ENCODE data around the gene RNF128.
"Not testable (repeated sequence)": the region's sequence is repeated elsewhere in the genome, so short reads cannot be mapped to it uniquely, and the experiment has no call there.

The RNF128 gene

DNA sequence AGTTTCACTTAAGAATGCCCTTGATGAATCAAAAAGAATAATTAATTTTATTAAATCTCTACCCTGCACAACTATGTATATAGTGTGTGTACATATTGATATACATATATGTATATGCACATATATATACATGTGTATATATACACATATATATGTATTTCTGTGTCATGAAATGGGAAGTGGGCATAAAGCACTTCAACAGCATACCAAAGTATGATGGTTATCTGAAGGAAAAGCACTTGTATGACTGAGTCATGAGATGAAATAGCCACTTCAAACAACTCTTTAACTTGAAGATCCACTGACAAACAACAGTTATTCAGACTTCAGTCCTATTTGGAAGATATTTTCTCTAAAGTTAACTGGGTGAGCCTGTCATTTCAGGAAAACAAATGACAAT, 16.3 kb downstream of the RNF128 start:
- H3K4me3 ChIP-seq (ENCODE audit: low read length) = no peak overlapping the region

DNA sequence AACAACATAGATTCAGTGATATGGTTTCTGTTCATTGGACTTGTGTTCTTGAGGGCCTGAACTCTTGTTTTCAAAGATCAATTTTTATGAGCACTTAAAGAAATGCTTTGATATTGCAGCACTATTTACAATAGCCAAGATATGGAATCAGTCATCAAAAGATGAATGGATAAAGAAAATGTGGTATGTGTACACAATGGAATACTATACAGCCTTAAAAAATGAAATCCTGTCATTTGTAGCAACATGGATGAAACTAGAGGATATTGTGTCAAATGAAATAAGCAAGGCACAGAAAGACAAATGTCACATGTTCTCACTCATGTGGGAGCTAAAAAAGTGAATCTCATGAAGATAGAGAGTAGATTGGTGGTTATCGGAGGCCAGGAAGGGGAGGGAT, 21.9 kb downstream of the RNF128 start:
- no peaks in the 10 kb centered on the region for H3K36me3 ChIP-seq (ENCODE audit: control insufficient read depth, insufficient read depth, low read length)
- no CpG with 5 or more reads among the region's 1 CpG for WGBS (ENCODE audit: insufficient coverage, insufficient read length)

More for the DNA sequence above, 16.3 kb downstream of the RNF128 start:
- Histone ChIP-seq H3K9me3 (ENCODE audit: control insufficient read depth, insufficient read depth, low read length) (no peaks in the 10 kb centered on the region), H3K4me1 (ENCODE audit: control insufficient read depth, insufficient read depth, low read length) (no peaks in the 10 kb centered on the region), H3K27ac (ENCODE audit: low read length) (no peak overlapping the region), H3K27me3 (ENCODE audit: control insufficient read depth, insufficient read depth, low read length) (no peaks in the 10 kb centered on the region), H3K36me3 (ENCODE audit: control insufficient read depth, insufficient read depth, low read length) (no peaks in the 10 kb centered on the region)
- no peak for DNase-seq (ENCODE audit: low read depth, low spot score)

DNA sequence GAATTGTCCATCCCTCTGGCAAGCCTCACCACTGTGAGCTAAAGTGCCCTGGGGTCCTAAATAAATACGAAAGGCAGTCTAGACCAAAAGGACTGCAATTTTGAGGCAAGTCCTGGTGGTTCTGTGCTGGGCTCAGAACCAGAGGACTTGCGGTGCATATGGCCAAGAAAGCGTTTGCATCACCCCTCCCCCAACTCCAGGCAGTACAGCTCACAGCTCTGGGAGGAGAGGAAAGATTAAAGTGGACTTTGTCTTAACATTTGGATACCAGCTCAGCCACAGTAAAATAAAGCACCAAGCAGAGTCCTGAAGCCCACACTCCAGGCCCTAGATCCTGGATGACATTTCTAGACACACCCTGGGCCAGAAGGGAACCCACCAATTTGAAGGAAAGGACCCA, 24.9 kb downstream of the RNF128 start:
- H3K27ac ChIP-seq (ENCODE audit: low read length) = no peak overlapping the region
- H3K9me3 ChIP-seq (ENCODE audit: control insufficient read depth, insufficient read depth, low read length) = no peaks in the 10 kb centered on the region
- H3K4me3 ChIP-seq (ENCODE audit: low read length) = no peak overlapping the region
- no peaks in the 10 kb centered on the region; the same call in 1 of the 2 replicates for H3K4me1 ChIP-seq (ENCODE audit: control insufficient read depth, insufficient read depth, low read length)
- no peaks in the 10 kb centered on the region for H3K36me3 ChIP-seq (ENCODE audit: control insufficient read depth, insufficient read depth, low read length)
- no peaks in the 10 kb centered on the region for H3K27me3 ChIP-seq (ENCODE audit: control insufficient read depth, insufficient read depth, low read length)
- no CpG with 5 or more reads among the region's 3 CpGs for WGBS (ENCODE audit: insufficient coverage, insufficient read length)
- DNase-seq (ENCODE audit: low read depth, low spot score) = no peak

More for the DNA sequence above, 21.9 kb downstream of the RNF128 start:
- no peaks in the 10 kb centered on the region for H3K27me3 ChIP-seq (ENCODE audit: control insufficient read depth, insufficient read depth, low read length)
- H3K4me1 ChIP-seq (ENCODE audit: control insufficient read depth, insufficient read depth, low read length) = no peaks in the 10 kb centered on the region; the same call in 1 of the 2 replicates
- no peak overlapping the region for H3K4me3 ChIP-seq (ENCODE audit: low read length)
- H3K27ac ChIP-seq (ENCODE audit: low read length) = no peak overlapping the region
- H3K9me3 ChIP-seq (ENCODE audit: control insufficient read depth, insufficient read depth, low read length) = no peaks in the 10 kb centered on the region
- no peak for DNase-seq (ENCODE audit: low read depth, low spot score)

DNA sequence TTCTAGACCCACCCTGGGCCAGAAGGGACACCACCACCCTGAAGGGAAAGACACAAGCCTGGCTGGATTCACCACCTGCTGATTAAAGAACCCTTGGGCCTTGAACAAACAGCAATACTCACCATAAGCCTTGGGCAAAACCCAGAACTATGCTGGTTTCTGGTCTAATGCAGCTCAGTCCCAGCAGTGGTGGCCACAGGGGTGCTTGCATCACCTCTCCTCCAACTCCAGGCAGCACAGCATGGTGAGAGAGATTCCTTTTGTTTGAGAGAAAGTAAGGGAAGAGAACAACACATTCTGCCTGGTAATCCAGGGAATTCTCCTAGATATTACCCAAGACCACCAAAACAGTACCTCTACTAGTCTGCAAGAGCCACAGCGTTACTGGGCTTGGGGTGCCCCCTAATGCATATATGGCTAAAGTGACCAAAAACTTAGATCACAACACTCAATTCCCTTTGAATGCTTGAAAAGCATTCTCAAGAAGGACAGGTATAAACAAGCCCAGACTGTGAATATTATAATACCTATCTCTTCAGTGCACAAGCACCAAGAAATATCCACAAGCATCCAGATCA, 25.7 kb downstream of the RNF128 start:
- DNase-seq (ENCODE audit: low read depth, low spot score) = no peak
- Histone ChIP-seq H3K27ac (ENCODE audit: low read length) (no peak overlapping the region), H3K4me3 (ENCODE audit: low read length) (no peak overlapping the region), H3K9me3 (ENCODE audit: control insufficient read depth, insufficient read depth, low read length) (no peaks in the 10 kb centered on the region), H3K27me3 (ENCODE audit: control insufficient read depth, insufficient read depth, low read length) (no peaks in the 10 kb centered on the region), H3K36me3 (ENCODE audit: control insufficient read depth, insufficient read depth, low read length) (no peaks in the 10 kb centered on the region), H3K4me1 (ENCODE audit: control insufficient read depth, insufficient read depth, low read length) (no peaks in the 10 kb centered on the region; the same call in 1 of the 2 replicates)
- WGBS (ENCODE audit: insufficient coverage, insufficient read length) = no CpG with 5 or more reads among the region's 1 CpG

DNA sequence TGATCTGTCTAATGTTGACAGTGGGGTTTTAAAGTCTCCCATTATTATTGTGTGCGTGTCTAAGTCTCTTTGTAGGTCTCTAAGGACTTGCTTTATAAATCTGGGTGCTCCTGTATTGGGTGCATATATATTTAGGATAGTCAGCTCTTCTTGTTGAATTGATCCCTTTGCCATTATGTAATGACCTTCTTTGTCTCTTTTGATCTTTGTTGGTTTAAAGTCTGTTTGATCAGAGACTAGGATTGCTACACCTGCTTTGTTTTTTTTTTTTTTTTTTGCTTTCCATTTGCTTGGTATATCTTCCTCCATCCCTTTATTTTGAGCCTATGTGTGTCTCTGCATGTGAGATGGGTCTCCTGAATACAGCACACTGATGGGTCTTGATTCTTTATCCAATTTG, 42.8 kb downstream of the RNF128 start:
- H3K4me3 ChIP-seq (ENCODE audit: low read length); H3K9me3 ChIP-seq (ENCODE audit: control insufficient read depth, insufficient read depth, low read length); H3K27me3 ChIP-seq (ENCODE audit: control insufficient read depth, insufficient read depth, low read length); H3K27ac ChIP-seq (ENCODE audit: low read length); H3K4me1 ChIP-seq (ENCODE audit: control insufficient read depth, insufficient read depth, low read length); DNase-seq (ENCODE audit: low read depth, low spot score); H3K36me3 ChIP-seq (ENCODE audit: control insufficient read depth, insufficient read depth, low read length): not testable (repeated sequence)
- whole genome bisulfite sequencing (ENCODE audit: insufficient coverage, insufficient read length) = no CpG with 5 or more reads among the region's 1 CpG

DNA sequence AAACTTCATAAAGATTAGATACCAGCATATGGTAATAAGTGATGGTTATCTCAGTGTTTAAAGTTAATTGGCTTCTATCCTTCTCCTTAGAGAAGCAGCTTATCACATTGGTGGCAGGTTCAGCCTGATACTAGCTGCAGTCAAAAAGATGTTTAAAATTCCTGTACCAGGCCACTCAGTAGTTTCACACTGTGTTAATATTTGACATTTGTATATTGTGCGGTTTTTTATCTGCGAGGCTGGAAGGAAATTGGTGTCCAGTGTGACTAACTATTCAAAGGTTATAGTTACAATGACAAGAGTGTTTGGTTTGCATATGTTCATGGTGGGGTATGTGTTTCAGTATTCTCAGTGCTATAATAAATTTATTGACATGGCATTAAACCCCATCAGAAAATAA, 48.5 kb downstream of the RNF128 start:
- no peaks in the 10 kb centered on the region for H3K9me3 ChIP-seq (ENCODE audit: control insufficient read depth, insufficient read depth, low read length)
- no peak overlapping the region for H3K27ac ChIP-seq (ENCODE audit: low read length)
- no peaks in the 10 kb centered on the region for H3K27me3 ChIP-seq (ENCODE audit: control insufficient read depth, insufficient read depth, low read length)
- no CpG with 5 or more reads among the region's 2 CpGs for WGBS (ENCODE audit: insufficient coverage, insufficient read length)
- DNase-seq (ENCODE audit: low read depth, low spot score) = no peak
- no peaks in the 10 kb centered on the region for H3K4me1 ChIP-seq (ENCODE audit: control insufficient read depth, insufficient read depth, low read length)
- no peak overlapping the region for H3K4me3 ChIP-seq (ENCODE audit: low read length)
- H3K36me3 ChIP-seq (ENCODE audit: control insufficient read depth, insufficient read depth, low read length) = no peaks in the 10 kb centered on the region

DNA sequence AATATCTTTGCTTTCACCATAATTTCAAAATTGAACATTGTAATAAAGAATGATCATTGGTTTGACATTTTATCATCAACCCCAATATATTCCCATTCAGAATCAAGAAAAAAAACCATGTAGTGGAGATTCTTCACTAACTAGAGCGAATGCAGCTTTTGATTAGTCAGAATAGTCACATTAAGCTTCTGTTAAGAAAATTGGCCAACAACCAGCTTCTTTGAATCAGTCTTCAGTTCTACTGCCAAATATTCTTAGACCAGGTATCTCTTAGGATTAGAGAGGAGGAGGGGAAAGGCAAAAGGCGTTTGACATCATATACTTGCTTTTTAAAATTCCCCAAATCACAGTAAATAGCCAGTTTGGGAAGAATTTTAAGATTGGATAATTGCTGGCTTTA, 53.8 kb downstream of the RNF128 start:
- no peak overlapping the region for H3K4me3 ChIP-seq (ENCODE audit: low read length)
- no peaks in the 10 kb centered on the region for H3K4me1 ChIP-seq (ENCODE audit: control insufficient read depth, insufficient read depth, low read length)
- no peaks in the 10 kb centered on the region for H3K27me3 ChIP-seq (ENCODE audit: control insufficient read depth, insufficient read depth, low read length)
- H3K36me3 ChIP-seq (ENCODE audit: control insufficient read depth, insufficient read depth, low read length) = no peaks in the 10 kb centered on the region
- DNase-seq (ENCODE audit: low read depth, low spot score) = no peak
- no peak overlapping the region for H3K27ac ChIP-seq (ENCODE audit: low read length)
- no peaks in the 10 kb centered on the region for H3K9me3 ChIP-seq (ENCODE audit: control insufficient read depth, insufficient read depth, low read length)
- no CpG with 5 or more reads among the region's 2 CpGs for WGBS (ENCODE audit: insufficient coverage, insufficient read length)

DNA sequence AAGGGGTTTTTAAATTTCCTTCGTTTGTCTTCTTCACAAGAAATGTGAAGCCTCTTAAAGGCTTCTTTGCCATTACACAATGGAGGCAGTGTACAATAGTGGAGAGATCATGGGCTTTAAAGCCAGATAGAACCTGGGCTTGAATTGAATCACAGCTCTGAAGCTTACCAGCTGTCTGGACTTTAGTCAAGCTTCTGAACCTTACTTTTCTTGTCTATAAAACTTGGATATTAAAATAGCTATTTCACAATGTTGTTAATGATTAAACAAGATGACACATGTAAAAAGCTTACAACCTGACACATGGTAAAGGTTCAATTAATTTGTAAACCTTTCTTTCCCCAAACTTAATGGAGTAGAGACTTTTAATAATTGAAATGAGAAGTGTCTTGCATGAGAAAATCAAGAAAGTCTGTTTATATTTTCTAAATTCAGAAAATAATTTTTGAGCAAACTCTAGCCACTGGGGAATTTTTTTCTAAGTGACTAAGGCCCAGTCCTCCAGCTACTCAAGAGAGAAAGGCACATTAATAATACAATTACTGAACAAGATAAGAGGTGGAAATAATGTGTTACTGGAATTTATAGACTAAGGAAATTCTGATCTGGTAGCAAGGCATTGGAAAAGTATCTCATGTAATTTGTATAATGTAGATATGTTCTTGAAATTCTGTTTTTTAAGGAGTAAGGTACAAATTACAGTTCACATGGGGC, 54.3 kb downstream of the RNF128 start:
- whole genome bisulfite sequencing (ENCODE audit: insufficient coverage, insufficient read length) = no CpG with 5 or more reads among the region's 1 CpG
- Histone ChIP-seq H3K27ac (ENCODE audit: low read length) (no peak overlapping the region), H3K27me3 (ENCODE audit: control insufficient read depth, insufficient read depth, low read length) (no peaks in the 10 kb centered on the region), H3K9me3 (ENCODE audit: control insufficient read depth, insufficient read depth, low read length) (no peaks in the 10 kb centered on the region), H3K36me3 (ENCODE audit: control insufficient read depth, insufficient read depth, low read length) (no peaks in the 10 kb centered on the region), H3K4me3 (ENCODE audit: low read length) (no peak overlapping the region), H3K4me1 (ENCODE audit: control insufficient read depth, insufficient read depth, low read length) (no peaks in the 10 kb centered on the region)
- no peak for DNase-seq (ENCODE audit: low read depth, low spot score)

DNA sequence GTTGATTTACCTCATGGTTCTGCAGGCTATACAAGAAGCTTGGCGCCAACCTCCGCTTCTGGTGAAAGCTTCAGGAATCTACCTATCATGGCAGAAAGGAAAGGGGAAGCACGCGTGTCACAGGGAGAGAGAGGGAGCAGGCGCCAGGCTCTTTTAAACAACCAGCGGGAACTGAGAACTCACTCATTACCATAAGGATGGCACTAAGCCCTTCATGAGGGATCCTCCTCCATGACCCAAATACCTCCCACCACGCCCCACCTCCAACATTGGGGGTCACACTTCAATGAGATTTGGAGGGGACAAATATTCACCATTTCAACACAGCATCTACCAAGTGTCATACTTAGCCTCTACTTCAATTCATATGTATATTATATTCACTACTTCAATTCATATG, 57.2 kb downstream of the RNF128 start:
- Histone ChIP-seq H3K4me1 (ENCODE audit: control insufficient read depth, insufficient read depth, low read length) (no peaks in the 10 kb centered on the region), H3K27me3 (ENCODE audit: control insufficient read depth, insufficient read depth, low read length) (no peaks in the 10 kb centered on the region), H3K36me3 (ENCODE audit: control insufficient read depth, insufficient read depth, low read length) (no peaks in the 10 kb centered on the region), H3K9me3 (ENCODE audit: control insufficient read depth, insufficient read depth, low read length) (no peaks in the 10 kb centered on the region), H3K4me3 (ENCODE audit: low read length) (no peak overlapping the region), H3K27ac (ENCODE audit: low read length) (no peak overlapping the region)
- WGBS (ENCODE audit: insufficient coverage, insufficient read length) = no CpG with 5 or more reads among the region's 7 CpGs
- no peak for DNase-seq (ENCODE audit: low read depth, low spot score)

DNA sequence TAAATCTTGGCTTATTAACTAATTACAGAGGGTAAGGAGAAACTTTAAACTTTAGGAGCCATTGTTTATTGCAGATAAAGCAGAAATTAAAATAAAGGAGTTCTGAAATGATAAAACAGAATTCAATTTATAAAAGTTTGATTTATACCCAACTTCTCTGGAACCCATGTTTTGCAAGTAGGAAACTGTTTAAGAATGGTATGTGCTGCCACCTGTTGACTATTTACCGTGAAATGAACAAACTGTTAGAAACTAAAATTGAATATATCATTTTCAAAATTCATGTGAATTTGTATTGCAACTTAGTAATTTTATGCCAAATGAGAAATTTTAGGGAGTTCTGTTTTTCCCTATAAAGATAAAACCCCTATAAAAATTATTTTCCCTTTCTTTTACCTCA, 65.0 kb downstream of the RNF128 start:
- Histone ChIP-seq H3K27ac (ENCODE audit: low read length) (no peak overlapping the region), H3K9me3 (ENCODE audit: control insufficient read depth, insufficient read depth, low read length) (no peaks in the 10 kb centered on the region), H3K4me3 (ENCODE audit: low read length) (no peak overlapping the region), H3K36me3 (ENCODE audit: control insufficient read depth, insufficient read depth, low read length) (no peaks in the 10 kb centered on the region), H3K4me1 (ENCODE audit: control insufficient read depth, insufficient read depth, low read length) (no peaks in the 10 kb centered on the region), H3K27me3 (ENCODE audit: control insufficient read depth, insufficient read depth, low read length) (no peaks in the 10 kb centered on the region)
- no peak for DNase-seq (ENCODE audit: low read depth, low spot score)
- WGBS (ENCODE audit: insufficient coverage, insufficient read length) = no CpG with 5 or more reads among the region's 1 CpG

DNA sequence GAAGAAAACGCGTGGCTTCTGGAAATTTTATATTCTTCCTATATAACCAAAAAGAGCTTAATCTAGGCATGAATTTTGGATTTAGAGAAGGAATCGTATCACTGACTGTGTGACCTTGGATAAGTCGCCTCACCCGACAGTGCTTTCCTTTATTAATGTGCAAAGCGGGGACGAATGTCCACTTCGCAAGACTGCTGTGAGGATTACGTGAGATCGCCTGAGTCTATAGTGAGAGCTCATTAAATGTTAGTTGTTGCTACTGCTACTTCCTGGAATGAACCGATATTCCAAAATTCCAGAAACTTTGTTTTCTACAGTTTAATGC, 75.5 kb downstream of the RNF128 start:
- Histone ChIP-seq H3K27me3 (ENCODE audit: control insufficient read depth, insufficient read depth, low read length) (no peaks in the 10 kb centered on the region), H3K9me3 (ENCODE audit: control insufficient read depth, insufficient read depth, low read length) (no peaks in the 10 kb centered on the region), H3K27ac (ENCODE audit: low read length) (no peak overlapping the region), H3K4me1 (ENCODE audit: control insufficient read depth, insufficient read depth, low read length) (no peaks in the 10 kb centered on the region; the same call in 1 of the 2 replicates), H3K36me3 (ENCODE audit: control insufficient read depth, insufficient read depth, low read length) (no peaks in the 10 kb centered on the region), H3K4me3 (ENCODE audit: low read length) (peak overlapping the region; percentile 94; the same call in 1 of the 2 replicates)
- WGBS (ENCODE audit: insufficient coverage, insufficient read length) = no CpG with 5 or more reads among the region's 11 CpGs
- DNase-seq (ENCODE audit: low read depth, low spot score) = no peak

All from iPS DF 6.9 (cell line).